Measurements from ENCODE around the gene AUTS2.

- TF ChIP-seq, protein P1, sequence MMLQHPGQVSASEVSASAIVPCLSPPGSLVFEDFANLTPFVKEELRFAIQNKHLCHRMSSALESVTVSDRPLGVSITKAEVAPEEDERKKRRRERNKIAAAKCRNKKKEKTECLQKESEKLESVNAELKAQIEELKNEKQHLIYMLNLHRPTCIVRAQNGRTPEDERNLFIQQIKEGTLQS (IDR thresholded peaks at IDR 0.05), result no peak
- TF ChIP-seq TAF1 (conservative IDR thresholded peaks at IDR 0.05), result no peak
These were observed 391.3 kb downstream of the AUTS2 start for GRCh38 chr7:69989551-69989950.
